ENCODE data around the gene ABHD11.

ABHD11 gene

GRCh38 chr7:73761854-73762658 lies 23.5 kb upstream of the ABHD11 start:
- H3K9me3 Mint-ChIP-seq = no peaks in the 10 kb centered on the region
- no peak overlapping the region for H3K4me3 Mint-ChIP-seq
- H3K4me1 Mint-ChIP-seq = no peaks in the 10 kb centered on the region
- H3K27me3 Mint-ChIP-seq = peaks cover 1% of the 10 kb centered on the region
- no peaks in the 10 kb centered on the region for H3K36me3 Mint-ChIP-seq
- H3K27ac Mint-ChIP-seq = no peak overlapping the region

DNA sequence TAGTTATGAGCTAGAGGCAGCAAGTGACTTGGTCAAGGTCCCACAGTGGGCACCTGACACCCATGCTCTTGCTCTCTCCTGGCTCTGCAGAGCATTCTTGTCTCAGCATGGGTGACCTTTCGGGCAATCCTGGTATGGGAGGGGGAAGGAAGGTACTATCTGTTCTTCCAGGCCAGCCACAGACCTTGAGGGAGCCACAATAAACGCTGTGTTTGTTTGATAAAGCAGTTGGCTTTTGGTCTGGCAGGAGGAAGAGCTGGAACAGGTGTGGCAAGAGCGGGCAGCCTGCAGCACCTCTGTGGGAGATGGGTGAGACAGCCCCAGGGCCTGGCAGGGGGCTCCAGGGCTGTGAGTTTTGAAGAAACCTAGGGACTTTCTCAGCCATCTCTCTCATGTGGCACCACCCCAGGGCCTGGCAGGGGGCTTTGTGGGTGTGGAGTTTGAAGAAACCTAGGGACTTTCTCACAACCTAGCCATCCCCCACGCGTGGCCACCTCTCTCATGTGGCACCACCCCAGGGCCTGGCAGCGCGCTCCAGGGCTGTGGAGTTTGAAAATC lies 20.1 kb upstream of the ABHD11 start:
- H3K4me3 Mint-ChIP-seq = no peak overlapping the region
- H3K9me3 Mint-ChIP-seq = no peaks in the 10 kb centered on the region
- no peaks in the 10 kb centered on the region for H3K36me3 Mint-ChIP-seq
- H3K27ac Mint-ChIP-seq = no peak overlapping the region
- no peaks in the 10 kb centered on the region for H3K4me1 Mint-ChIP-seq
- no peaks in the 10 kb centered on the region for H3K27me3 Mint-ChIP-seq

GRCh38 chr7:73749931-73750776 lies 11.6 kb upstream of the ABHD11 start:
- Mint-ChIP-seq H3K9me3 (no peaks in the 10 kb centered on the region), H3K4me3 (no peak overlapping the region), H3K4me1 (no peaks in the 10 kb centered on the region), H3K27me3 (peaks cover 2% of the 10 kb centered on the region), H3K36me3 (no peaks in the 10 kb centered on the region), H3K27ac (no peak overlapping the region)

- Mint-ChIP-seq H3K27me3 (no peaks in the 10 kb centered on the region), H3K27ac (no peak overlapping the region), H3K4me1 (no peaks in the 10 kb centered on the region), H3K4me3 (no peak overlapping the region), H3K9me3 (no peaks in the 10 kb centered on the region), H3K36me3 (no peaks in the 10 kb centered on the region)
Measured at GRCh38 chr7:73746378-73746777, 7.8 kb upstream of the ABHD11 start.

GRCh38 chr7:73742753-73743641 lies 4.4 kb upstream of the ABHD11 start:
- Mint-ChIP-seq H3K4me1 (peaks cover under 1% of the 10 kb centered on the region), H3K27me3 (no peaks in the 10 kb centered on the region), H3K4me3 (no peak overlapping the region), H3K27ac (no peak overlapping the region), H3K9me3 (no peaks in the 10 kb centered on the region), H3K36me3 (no peaks in the 10 kb centered on the region)

DNA sequence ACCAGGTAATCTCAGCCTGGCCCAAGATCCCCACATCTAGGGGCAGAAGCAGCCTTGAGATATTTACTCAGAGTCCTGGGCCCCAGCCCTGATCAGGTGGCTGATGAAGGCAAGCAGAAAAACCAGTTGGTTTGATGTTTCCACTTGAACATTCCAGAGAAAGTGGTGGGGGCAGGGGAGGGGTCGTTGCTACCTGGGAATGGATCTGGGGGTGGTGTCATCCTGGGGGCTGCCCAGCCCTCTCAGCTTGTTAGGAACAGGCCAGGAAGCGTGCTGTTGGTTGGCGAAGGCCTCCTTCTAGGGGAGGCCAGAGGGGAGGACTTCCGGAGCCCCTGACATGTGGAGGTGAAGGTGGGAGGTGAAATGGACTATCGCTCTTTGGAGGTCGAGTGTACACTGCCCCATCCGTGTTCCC lies 3.7 kb upstream of the ABHD11 start:
- H3K4me3 Mint-ChIP-seq = no peak overlapping the region
- no peaks in the 10 kb centered on the region for H3K9me3 Mint-ChIP-seq
- H3K27me3 Mint-ChIP-seq = no peaks in the 10 kb centered on the region
- no peak overlapping the region for H3K27ac Mint-ChIP-seq
- peaks cover 4% of the 10 kb centered on the region for H3K4me1 Mint-ChIP-seq
- H3K36me3 Mint-ChIP-seq = no peaks in the 10 kb centered on the region

DNA sequence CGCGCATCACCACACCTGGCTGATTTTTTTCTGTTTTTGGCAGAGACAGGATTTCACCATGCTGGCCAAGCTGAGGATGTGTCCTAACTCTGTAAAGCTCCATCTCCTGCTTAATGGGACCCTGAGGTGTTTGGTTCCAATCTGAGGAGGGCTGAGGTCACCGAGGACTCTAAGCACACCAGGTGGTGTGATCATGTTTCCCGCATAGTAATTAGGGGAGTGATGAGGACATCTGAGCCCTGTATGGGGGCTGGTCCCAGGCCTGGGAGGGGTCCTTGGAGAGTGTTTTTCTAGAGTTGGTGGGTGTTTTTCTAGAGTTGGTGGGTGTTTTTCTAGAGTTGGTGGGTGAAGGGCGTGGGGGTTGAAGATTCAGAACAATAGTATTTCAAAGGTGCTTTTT lies 3.0 kb upstream of the ABHD11 start:
- Mint-ChIP-seq H3K4me1 (peaks cover 4% of the 10 kb centered on the region), H3K27me3 (no peaks in the 10 kb centered on the region), H3K27ac (no peak overlapping the region), H3K9me3 (no peaks in the 10 kb centered on the region), H3K36me3 (no peaks in the 10 kb centered on the region), H3K4me3 (peak overlapping the region; percentile 11)

GRCh38 chr7:73740771-73741170 lies 2.2 kb upstream of the ABHD11 start:
- H3K9me3 Mint-ChIP-seq = no peaks in the 10 kb centered on the region
- no peaks in the 10 kb centered on the region for H3K27me3 Mint-ChIP-seq
- no peaks in the 10 kb centered on the region for H3K36me3 Mint-ChIP-seq
- H3K4me1 Mint-ChIP-seq = peaks cover 4% of the 10 kb centered on the region
- H3K4me3 Mint-ChIP-seq = peak overlapping the region; percentile 58
- no peak overlapping the region for H3K27ac Mint-ChIP-seq

- Mint-ChIP-seq H3K27ac (no peak overlapping the region), H3K27me3 (no peaks in the 10 kb centered on the region), H3K9me3 (no peaks in the 10 kb centered on the region), H3K36me3 (no peaks in the 10 kb centered on the region), H3K4me1 (peaks cover 4% of the 10 kb centered on the region), H3K4me3 (peak overlapping the region; percentile 58)
Measured at GRCh38 chr7:73740212-73740611, 1.6 kb upstream of the ABHD11 start.

DNA sequence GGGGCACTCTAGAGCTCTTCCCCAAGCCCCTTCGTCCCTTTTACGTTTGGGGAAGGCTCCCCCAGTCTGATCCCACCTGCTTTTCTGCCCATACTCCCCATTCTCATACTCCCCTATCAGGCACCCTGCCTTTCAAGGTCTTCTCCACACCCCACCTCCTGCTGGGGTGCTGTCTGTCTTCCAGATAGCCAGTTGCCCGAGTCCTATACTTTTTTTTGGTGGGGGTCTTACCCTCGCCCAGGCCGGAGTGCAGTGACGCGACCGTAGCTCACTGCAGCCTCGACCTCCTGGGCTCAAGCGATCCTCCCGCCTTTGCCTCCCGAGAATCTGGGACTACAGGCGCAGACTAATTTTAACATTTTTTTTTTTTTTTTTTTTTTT lies 775 bp upstream of the ABHD11 start:
- H3K4me1 Mint-ChIP-seq = peaks cover 9% of the 10 kb centered on the region
- no peaks in the 10 kb centered on the region for H3K36me3 Mint-ChIP-seq
- H3K27ac Mint-ChIP-seq = peak overlapping the region; percentile 89
- no peaks in the 10 kb centered on the region for H3K27me3 Mint-ChIP-seq
- H3K9me3 Mint-ChIP-seq = no peaks in the 10 kb centered on the region
- H3K4me3 Mint-ChIP-seq = peak overlapping the region; percentile 92

DNA sequence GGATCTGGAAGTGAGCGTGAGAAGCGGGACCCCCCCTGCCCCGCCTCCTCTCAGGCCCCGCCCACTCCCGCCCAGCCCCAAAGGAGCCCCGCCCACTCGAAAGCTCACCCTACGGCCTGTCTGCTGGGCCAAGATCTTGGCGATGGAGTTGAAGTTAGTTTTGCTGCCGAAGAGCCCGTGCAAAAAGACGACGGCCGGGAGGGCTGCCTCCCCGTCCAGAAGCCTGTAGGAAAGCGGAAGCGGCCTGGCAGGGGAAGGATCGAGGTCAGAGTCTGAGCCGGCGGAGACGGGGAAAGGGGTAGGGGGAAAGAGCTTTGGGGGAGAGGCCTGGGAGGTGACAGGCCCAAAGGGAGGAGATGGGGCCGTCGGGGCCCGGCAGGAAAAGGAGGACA lies 386 bp downstream of the ABHD11 start:
- H3K4me1 Mint-ChIP-seq = peaks cover 9% of the 10 kb centered on the region
- no peaks in the 10 kb centered on the region for H3K36me3 Mint-ChIP-seq
- H3K27ac Mint-ChIP-seq = peak overlapping the region; percentile 81
- H3K27me3 Mint-ChIP-seq = no peaks in the 10 kb centered on the region
- no peaks in the 10 kb centered on the region for H3K9me3 Mint-ChIP-seq
- peak overlapping the region; percentile 92 for H3K4me3 Mint-ChIP-seq

DNA sequence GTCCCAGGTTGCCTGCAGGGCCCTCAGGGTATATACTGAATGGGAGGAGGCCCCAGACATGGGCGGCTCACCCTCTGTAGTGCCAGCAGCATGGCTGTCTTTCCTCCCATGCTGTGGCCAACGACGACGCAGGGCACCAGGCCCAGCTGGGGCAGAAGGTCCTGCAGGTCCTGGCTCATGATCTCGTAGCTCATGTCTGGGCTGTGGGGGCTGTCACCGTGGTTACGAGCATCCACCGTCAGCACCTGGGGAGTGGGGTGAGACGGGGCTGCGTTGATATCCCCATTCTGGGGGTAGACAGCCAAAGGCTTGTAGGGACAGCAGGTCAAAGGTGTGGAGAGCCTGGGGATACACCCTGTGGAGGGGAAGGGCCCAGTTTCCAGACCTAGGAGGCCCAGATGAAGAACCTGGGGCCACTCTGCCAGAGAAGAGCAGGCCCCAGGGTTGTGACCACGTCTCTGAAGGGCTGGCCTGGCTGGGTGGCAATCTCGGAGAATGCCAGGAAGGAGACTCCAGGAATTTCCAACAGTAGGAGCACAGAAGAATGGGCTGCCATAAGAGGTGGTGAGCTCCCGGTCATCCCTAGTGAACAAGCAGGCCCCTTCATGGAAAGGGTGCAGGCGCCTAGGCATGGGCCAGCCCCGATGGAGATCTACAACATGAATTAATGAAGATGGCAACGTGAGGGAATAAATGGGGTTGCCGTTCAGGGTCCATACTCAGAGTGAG lies 947 bp downstream of the ABHD11 start:
- Mint-ChIP-seq H3K36me3 (no peaks in the 10 kb centered on the region), H3K4me3 (peak overlapping the region; percentile 92), H3K27me3 (no peaks in the 10 kb centered on the region)

GRCh38 chr7:73736885-73737284 lies 1.7 kb downstream of the ABHD11 start:
- Mint-ChIP-seq H3K9me3 (no peaks in the 10 kb centered on the region), H3K4me3 (peak overlapping the region; percentile 19), H3K27ac (no peak overlapping the region), H3K4me1 (peaks cover 9% of the 10 kb centered on the region), H3K27me3 (no peaks in the 10 kb centered on the region), H3K36me3 (no peaks in the 10 kb centered on the region)

More for the DNA sequence above, 947 bp downstream of the ABHD11 start:
- H3K27ac Mint-ChIP-seq = peak overlapping the region; percentile 81
- peaks cover 9% of the 10 kb centered on the region for H3K4me1 Mint-ChIP-seq
- H3K9me3 Mint-ChIP-seq = no peaks in the 10 kb centered on the region

DNA sequence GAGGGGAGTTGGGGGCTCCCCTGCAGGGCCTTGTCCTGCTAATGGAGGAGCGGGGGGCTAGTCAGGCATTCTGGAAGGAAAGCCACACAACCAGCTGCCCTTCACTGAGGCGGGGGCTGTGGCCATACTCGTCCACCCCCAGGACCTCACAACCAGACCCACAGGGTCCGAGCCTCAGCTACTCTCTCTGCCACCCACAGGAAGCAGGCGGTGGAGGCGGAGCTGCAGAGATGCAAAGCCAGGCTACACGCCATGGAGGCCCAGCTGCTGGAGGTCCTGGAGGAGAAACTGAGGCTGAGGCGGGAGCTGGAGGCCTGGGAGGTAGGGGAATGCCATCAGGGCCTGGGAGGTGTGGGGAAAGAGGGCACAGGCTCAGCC lies 3.1 kb downstream of the ABHD11 start:
- H3K9me3 Mint-ChIP-seq = no peaks in the 10 kb centered on the region
- H3K4me3 Mint-ChIP-seq = no peak overlapping the region
- no peaks in the 10 kb centered on the region for H3K36me3 Mint-ChIP-seq
- H3K27ac Mint-ChIP-seq = no peak overlapping the region
- H3K4me1 Mint-ChIP-seq = peaks cover 9% of the 10 kb centered on the region
- no peaks in the 10 kb centered on the region for H3K27me3 Mint-ChIP-seq
